C4-2B (cell line): ENCODE data around the gene CLNK.
"Not testable (repeated sequence)": the region's sequence is repeated elsewhere in the genome, so short reads cannot be mapped to it uniquely, and the experiment has no call there.

Source experiments
- H3K27ac ChIP-seq: fragments of 450-650 bp; 2 replicates; pipeline ENCODE4 v1.5.1; 2017
- ZFX ChIP-seq: fragments of 450-650 bp; IDR thresholded peaks from 2 replicates; pipeline ENCODE4 v1.6.1; 2017
- TF ChIP-seq, protein P1 (sequence below): fragments of 450-650 bp; conservative IDR thresholded peaks from 2 replicates; pipeline ENCODE4 v1.5.1; 2017; ENCODE audit warnings: mild to moderate bottlenecking

Gene CLNK

DNA sequence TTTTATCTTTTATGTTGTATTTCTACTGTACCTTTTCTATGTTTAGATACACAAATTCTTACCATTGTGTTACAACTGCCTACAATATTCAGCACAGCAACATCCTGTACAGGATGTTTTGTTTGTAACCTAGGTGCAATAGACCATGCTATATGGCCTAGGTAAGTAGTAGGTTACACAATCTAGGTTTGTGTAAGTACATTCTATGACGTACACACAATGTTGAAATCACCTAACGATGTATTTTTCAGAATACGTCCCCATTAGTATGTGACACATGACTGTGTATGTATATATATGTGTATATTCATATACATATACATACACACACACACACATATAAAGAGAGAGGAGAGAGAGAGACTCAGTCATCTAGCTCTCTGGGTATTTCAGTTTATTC is 103.5 kb downstream of the CLNK start:
- H3K27ac ChIP-seq, result no peak overlapping the region
- TF ChIP-seq, protein P1, sequence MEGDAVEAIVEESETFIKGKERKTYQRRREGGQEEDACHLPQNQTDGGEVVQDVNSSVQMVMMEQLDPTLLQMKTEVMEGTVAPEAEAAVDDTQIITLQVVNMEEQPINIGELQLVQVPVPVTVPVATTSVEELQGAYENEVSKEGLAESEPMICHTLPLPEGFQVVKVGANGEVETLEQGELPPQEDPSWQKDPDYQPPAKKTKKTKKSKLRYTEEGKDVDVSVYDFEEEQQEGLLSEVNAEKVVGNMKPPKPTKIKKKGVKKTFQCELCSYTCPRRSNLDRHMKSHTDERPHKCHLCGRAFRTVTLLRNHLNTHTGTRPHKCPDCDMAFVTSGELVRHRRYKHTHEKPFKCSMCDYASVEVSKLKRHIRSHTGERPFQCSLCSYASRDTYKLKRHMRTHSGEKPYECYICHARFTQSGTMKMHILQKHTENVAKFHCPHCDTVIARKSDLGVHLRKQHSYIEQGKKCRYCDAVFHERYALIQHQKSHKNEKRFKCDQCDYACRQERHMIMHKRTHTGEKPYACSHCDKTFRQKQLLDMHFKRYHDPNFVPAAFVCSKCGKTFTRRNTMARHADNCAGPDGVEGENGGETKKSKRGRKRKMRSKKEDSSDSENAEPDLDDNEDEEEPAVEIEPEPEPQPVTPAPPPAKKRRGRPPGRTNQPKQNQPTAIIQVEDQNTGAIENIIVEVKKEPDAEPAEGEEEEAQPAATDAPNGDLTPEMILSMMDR, result no peak
- TF ChIP-seq ZFX, result no peak

- TF ChIP-seq, protein P1, result no peak
- no peak for TF ChIP-seq ZFX
- H3K27ac ChIP-seq, result no peak overlapping the region
Observed at GRCh38 chr4:10579648-10580047, 104.9 kb downstream of the CLNK start.

DNA sequence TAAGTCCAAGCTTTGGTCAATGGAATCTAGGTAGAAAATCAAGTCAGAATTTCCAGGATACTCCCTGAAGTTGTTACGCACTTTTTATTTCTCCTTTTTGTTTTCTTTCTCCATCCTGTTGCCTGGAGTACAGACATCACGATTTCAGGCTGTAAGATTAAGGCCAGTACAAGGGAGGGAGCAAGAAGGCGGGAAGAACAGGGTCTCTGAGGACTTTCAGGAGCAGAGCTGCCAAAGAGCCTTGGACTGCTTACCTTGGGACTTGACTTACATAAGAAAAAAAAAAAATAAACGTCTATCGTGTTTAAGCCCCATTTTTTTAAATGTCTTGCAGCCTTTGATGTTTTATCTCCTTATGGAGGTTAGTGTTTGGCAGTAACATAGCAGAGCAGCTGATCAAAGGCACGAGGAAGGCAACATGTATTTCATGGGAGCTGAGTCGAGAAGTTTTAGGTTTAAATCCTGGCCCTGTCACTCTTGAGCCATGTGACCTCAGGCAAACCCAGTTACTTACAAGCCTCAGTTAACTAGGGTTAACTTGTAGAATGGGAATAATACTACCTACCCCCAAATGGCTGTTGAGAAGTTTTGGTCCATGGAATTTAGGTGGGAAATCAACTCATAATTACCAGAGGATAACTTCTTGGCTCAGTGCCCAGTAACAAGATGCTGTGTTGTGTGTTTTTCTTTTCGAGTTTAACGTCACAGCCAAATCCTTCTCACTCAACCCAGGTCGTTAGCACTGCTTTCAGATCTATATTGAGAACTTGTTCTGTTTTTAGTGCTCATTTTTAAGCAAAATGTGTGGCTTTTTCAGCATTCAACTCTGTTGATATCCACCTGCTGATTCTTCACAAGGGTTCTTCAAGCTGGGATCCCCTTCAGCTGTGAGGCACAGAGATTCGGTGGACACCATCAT is 106.8 kb downstream of the CLNK start:
- H3K27ac ChIP-seq, result no peak overlapping the region
- no peak for TF ChIP-seq ZFX
- TF ChIP-seq, protein P1, result no peak

DNA sequence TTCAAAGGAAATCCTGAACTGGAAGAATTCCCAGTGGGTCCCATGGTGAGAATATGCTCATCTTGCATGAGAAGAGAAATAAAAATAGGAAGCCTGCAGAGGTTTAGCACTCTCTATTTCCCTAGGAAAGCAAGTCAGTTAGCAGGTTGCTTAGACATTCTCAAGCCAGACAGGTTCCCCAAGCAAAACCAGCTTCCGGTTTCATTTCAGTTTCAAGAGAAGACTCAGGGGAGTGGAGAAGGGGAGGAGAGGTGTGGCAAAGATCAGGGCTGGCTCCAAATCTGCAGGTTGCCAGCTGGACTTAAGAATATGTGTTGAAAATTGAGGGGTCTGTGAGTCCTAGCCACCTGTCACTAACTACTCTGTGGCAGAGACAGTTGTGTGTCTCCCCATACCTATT is 107.5 kb downstream of the CLNK start:
- no peak overlapping the region for H3K27ac ChIP-seq
- TF ChIP-seq, protein P1, result no peak

DNA sequence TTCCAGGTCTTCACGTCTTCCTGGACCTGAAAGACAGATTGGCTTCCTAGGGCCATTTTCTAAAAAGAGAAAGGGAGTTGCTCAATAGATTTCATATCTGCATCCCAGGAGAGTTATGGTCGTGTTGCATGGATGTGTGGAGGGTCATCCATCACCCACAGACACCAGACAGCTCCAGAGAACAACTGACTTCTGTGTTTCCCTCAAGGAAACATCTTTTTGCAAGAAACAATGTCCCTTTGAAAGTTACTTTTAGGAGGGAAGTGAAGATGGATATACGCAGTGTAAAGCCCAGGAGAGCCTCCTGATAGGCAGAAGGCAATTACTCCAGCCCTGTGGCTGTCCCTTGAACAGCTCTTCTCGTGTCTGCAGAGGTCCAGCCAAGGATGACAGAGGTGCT is 108.3 kb downstream of the CLNK start:
- TF ChIP-seq, protein P1, result no peak
- H3K27ac ChIP-seq, result no peak overlapping the region

- TF ChIP-seq ZFX, result no peak
- TF ChIP-seq, protein P1, result no peak
Observed at GRCh38 chr4:10575414-10575813, 109.2 kb downstream of the CLNK start.

DNA sequence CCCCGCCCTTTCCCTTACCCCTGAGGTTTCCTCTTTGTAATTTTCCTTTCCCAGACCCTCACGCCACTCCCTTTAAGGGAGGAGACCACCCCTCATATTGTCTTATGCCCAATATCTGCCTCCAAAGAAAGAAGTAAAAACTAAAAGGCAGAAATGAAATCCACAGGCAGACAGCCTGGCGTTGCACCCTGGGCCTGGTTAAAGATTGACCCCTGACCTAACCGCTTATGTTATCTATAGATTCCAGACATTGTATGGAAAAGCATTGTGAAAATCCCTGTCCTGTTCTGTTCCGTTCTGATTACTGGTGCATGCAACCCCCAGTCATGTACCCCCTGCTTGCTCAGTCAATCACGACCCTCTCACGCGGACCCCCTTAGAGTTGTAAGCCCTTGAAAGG is 110.0 kb downstream of the CLNK start:
- not testable (repeated sequence) for H3K27ac ChIP-seq

More at GRCh38 chr4:10575414-10575813, 109.2 kb downstream of the CLNK start:
- H3K27ac ChIP-seq, result no peak overlapping the region

DNA sequence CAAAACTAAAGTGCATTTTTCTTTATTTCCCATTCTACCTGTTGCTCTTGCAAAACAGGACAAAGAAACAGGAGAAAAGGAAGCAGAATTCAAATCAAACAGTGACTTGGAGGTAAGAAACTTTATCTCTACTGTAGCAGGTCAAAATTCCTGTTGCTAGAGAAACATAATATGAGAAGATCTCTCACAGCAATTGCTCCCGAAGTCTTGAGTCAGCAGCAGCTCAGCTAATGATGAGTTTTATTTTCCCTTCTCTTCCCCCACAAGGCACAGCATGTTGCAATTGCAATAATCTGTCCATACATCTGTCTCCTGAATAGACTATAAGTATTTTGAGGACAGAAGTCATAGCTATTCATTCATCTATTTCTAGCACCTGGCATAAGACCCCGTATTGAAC is 112.7 kb downstream of the CLNK start:
- no peak overlapping the region for H3K27ac ChIP-seq

More for the DNA sequence above, 112.7 kb downstream of the CLNK start:
- TF ChIP-seq, protein P1, result no peak
- TF ChIP-seq ZFX, result no peak
